WERI-Rb-1 (cell line): ENCODE results near the gene PACS1.

ENCODE experiments used
- DNase-seq: peaks from one replicate; pipeline ENCODE4 v3.0.0-alpha.2; 2020
- H3K27ac ChIP-seq: fragments of 250-450 bp; sonication (Bioruptor Pico); 2 replicates; pipeline ENCODE4 v1.5.1; 2020; ENCODE audit warnings: mild to moderate bottlenecking, moderate library complexity
- H3K27me3 ChIP-seq: fragments of 250-450 bp; sonication (Bioruptor Pico); 2 replicates; pipeline ENCODE4 v1.5.1; 2021; ENCODE audit warnings: mild to moderate bottlenecking, low read depth, moderate library complexity; ENCODE audit not compliant: insufficient read depth, severe bottlenecking
- H3K36me3 ChIP-seq: fragments of 250-450 bp; sonication (Bioruptor Pico); 2 replicates; pipeline ENCODE4 v1.5.1; 2020; ENCODE audit warnings: mild to moderate bottlenecking, moderate library complexity
- H3K4me3 ChIP-seq: 2 replicates; pipeline ENCODE4 v1.5.1; 2011; ENCODE audit warnings: low read depth, mild to moderate bottlenecking, control low read depth, low read length
- H3K9me3 ChIP-seq: fragments of 250-450 bp; sonication (Bioruptor Pico); 2 replicates; pipeline ENCODE4 v1.5.1; 2021; ENCODE audit warnings: mild to moderate bottlenecking, moderate library complexity; ENCODE audit not compliant: severe bottlenecking
- CTCF ChIP-seq: IDR thresholded peaks from 2 replicates; pipeline ENCODE4 v1.5.1; 2011; ENCODE audit warnings: low read depth, mild to moderate bottlenecking, control low read depth, inconsistent platforms, low read length

PACS1 gene

GRCh38 chr11:66176650-66177049 lies 106.6 kb downstream of the PACS1 start:
- no peaks in the 10 kb centered on the region for H3K27me3 ChIP-seq
- no peak overlapping the region for H3K4me3 ChIP-seq
- TF ChIP-seq CTCF = no peak
- no peaks in the 10 kb centered on the region for H3K36me3 ChIP-seq
- DNase-seq = no peak
- no peak overlapping the region for H3K27ac ChIP-seq
- no peaks in the 10 kb centered on the region for H3K9me3 ChIP-seq

- H3K4me3 ChIP-seq = no peak overlapping the region
- no peaks in the 10 kb centered on the region for H3K9me3 ChIP-seq
- no peaks in the 10 kb centered on the region for H3K27me3 ChIP-seq
- DNase-seq = no peak
- H3K36me3 ChIP-seq = no peaks in the 10 kb centered on the region
- H3K27ac ChIP-seq = no peak overlapping the region
- no peak for TF ChIP-seq CTCF
These were observed 108.1 kb downstream of the PACS1 start for GRCh38 chr11:66178183-66178582.

GRCh38 chr11:66178871-66179270 lies 108.8 kb downstream of the PACS1 start:
- Histone ChIP-seq H3K36me3 (no peaks in the 10 kb centered on the region), H3K27ac (no peak overlapping the region), H3K4me3 (no peak overlapping the region), H3K9me3 (no peaks in the 10 kb centered on the region), H3K27me3 (no peaks in the 10 kb centered on the region)
- DNase-seq = no peak
- TF ChIP-seq CTCF = no peak

GRCh38 chr11:66181632-66182315 lies 111.7 kb downstream of the PACS1 start:
- Histone ChIP-seq H3K36me3 (no peaks in the 10 kb centered on the region), H3K4me3 (no peak overlapping the region), H3K9me3 (no peaks in the 10 kb centered on the region), H3K27ac (no peak overlapping the region), H3K27me3 (no peaks in the 10 kb centered on the region)
- TF ChIP-seq CTCF = no peak
- DNase-seq = no peak

- Histone ChIP-seq H3K4me3 (no peak overlapping the region), H3K27ac (no peak overlapping the region), H3K9me3 (no peaks in the 10 kb centered on the region), H3K36me3 (no peaks in the 10 kb centered on the region), H3K27me3 (no peaks in the 10 kb centered on the region)
- no peak for DNase-seq
- TF ChIP-seq CTCF = no peak
These were observed 113.5 kb downstream of the PACS1 start for GRCh38 chr11:66183494-66184048.

GRCh38 chr11:66184728-66185127 lies 114.7 kb downstream of the PACS1 start:
- no peak for TF ChIP-seq CTCF
- Histone ChIP-seq H3K27me3 (no peaks in the 10 kb centered on the region), H3K36me3 (no peaks in the 10 kb centered on the region), H3K27ac (no peak overlapping the region), H3K4me3 (no peak overlapping the region), H3K9me3 (no peaks in the 10 kb centered on the region)
- DNase-seq = no peak
